GM23248 (cell line): ENCODE results near the gene PSMA8. TPM values are rescaled to one million over a fixed set of nuclear protein-coding genes. Genes with fewer than 3 reads are reported as not detected.

ENCODE experiments used
- DNase-seq: peaks from one replicate; pipeline ENCODE4 v3.0.0-alpha.2; 2015
- H2AFZ ChIP-seq: fragments of 200-600 bp; sonication (generic); 2 replicates; pipeline ENCODE4 v1.6.1; 2016; ENCODE audit warnings: antibody characterized with exemption
- H3F3A ChIP-seq: fragments of 200-600 bp; sonication (generic); 2 replicates; pipeline ENCODE4 v1.6.1; 2016; ENCODE audit warnings: mild to moderate bottlenecking, antibody characterized with exemption, mixed run types; ENCODE audit not compliant: insufficient read depth
- H3K27ac ChIP-seq: fragments of 200-600 bp; sonication (generic); 2 replicates; pipeline ENCODE4 v1.5.1; 2016; ENCODE audit warnings: mild to moderate bottlenecking
- H3K27me3 ChIP-seq: fragments of 200-600 bp; sonication (generic); replicated peaks from 2 replicates; pipeline ENCODE4 v1.6.1; 2016; ENCODE audit warnings: mild to moderate bottlenecking; ENCODE audit not compliant: insufficient read depth
- H3K36me3 ChIP-seq: fragments of 200-600 bp; sonication (generic); 2 replicates; pipeline ENCODE4 v1.6.1; 2016; ENCODE audit warnings: low read depth, mild to moderate bottlenecking
- H3K4me1 ChIP-seq: fragments of 200-600 bp; sonication (generic); 2 replicates; pipeline ENCODE4 v1.6.1; 2016; ENCODE audit warnings: mild to moderate bottlenecking; ENCODE audit not compliant: insufficient read depth
- H3K4me2 ChIP-seq: fragments of 200-600 bp; sonication (generic); one replicate; pipeline ENCODE4 v1.6.1; 2016; ENCODE audit warnings: mild to moderate bottlenecking; ENCODE audit not compliant: unreplicated experiment
- H3K4me3 ChIP-seq: fragments of 200-600 bp; sonication (generic); 2 replicates; pipeline ENCODE4 v1.5.1; 2016; ENCODE audit warnings: mild to moderate bottlenecking
- H3K79me2 ChIP-seq: fragments of 200-600 bp; sonication (generic); 2 replicates; pipeline ENCODE4 v1.6.1; 2016; ENCODE audit warnings: mild to moderate bottlenecking; ENCODE audit not compliant: insufficient read depth
- H3K9ac ChIP-seq: fragments of 200-600 bp; sonication (generic); 2 replicates; pipeline ENCODE4 v1.6.1; 2016; ENCODE audit warnings: mild to moderate bottlenecking
- H3K9me2 ChIP-seq: fragments of 200-600 bp; sonication (generic); 2 replicates; pipeline ENCODE4 v1.6.1; 2016; ENCODE audit warnings: mixed run types, mild to moderate bottlenecking, moderate library complexity; ENCODE audit not compliant: insufficient read depth
- H3K9me3 ChIP-seq: fragments of 200-600 bp; sonication (generic); one replicate; pipeline ENCODE4 v1.6.1; 2017; ENCODE audit warnings: low read depth
- H4K20me1 ChIP-seq: fragments of 200-600 bp; sonication (generic); 2 replicates; pipeline ENCODE4 v1.6.0; 2016; ENCODE audit not compliant: insufficient read depth
- EZH2 ChIP-seq: fragments of 200-600 bp; sonication (generic); IDR thresholded peaks from 2 replicates; pipeline ENCODE4 v1.6.1; 2018; ENCODE audit warnings: antibody characterized with exemption, mild to moderate bottlenecking; ENCODE audit not compliant: insufficient read depth, poor library complexity, severe bottlenecking
- EZH2phosphoT487 ChIP-seq: fragments of 200-600 bp; sonication (generic); IDR thresholded peaks from 2 replicates; pipeline ENCODE4 v1.6.1; 2018; ENCODE audit warnings: antibody characterized with exemption, moderate library complexity, mild to moderate bottlenecking, low read depth; ENCODE audit not compliant: insufficient read depth
- WGBS, 2 experiments: methylation state at CpG; one replicate each; pipeline ENCODE4 v1.1.6; 2015 to 2017; ENCODE audit warnings: low lambda C conversion rate in 2 of 2, low coverage in 1 of 2; ENCODE audit errors: missing lambda C conversion rate in 2 of 2; 5-methylcytosine and 5-hydroxymethylcytosine counted together
- in situ Hi-C: fragments of 300-500 bp; cut with MboI; formaldehyde crosslinking; loops from 2 replicates; pipeline ENCODE4 v1.15.0; 2020
- polyA plus RNA-seq: library from polyadenylated mRNA; unstranded; fragments of >200 nt; fragmentation: Nextera tagmentation; extraction: Ambion mirVana; gene quantifications from 2 replicates; pipeline ENCODE4 v1.2.1, GENCODE V29; 2016
- total RNA-seq: library from RNA; depleted of rRNA; stranded (reverse); fragments of >200 nt; shearing (Covaris generic); gene quantifications from 2 replicates; pipeline ENCODE4 v1.2.3, GENCODE V29; 2014

PSMA8 gene
- total and polyA plus RNA-seq, 2 experiments from 2014 or later, result not detected

- in situ Hi-C loops, result no loop called here
- Histone ChIP-seq H3K9me2 (no peaks in the 10 kb centered on the region), H3K79me2 (peaks cover 54% of the 10 kb centered on the region), H3K4me2 (peak overlapping the region; percentile 97), H3K4me3 (peak overlapping the region; percentile 91), H3K27ac (peak overlapping the region; percentile 96), H3F3A (peaks cover 14% of the 10 kb centered on the region), H3K4me1 (peaks cover 15% of the 10 kb centered on the region), H3K9me3 (no peaks in the 10 kb centered on the region), H3K27me3 (no peaks in the 10 kb centered on the region), H4K20me1 (no peaks in the 10 kb centered on the region), H2AFZ (peak overlapping the region; percentile 90), H3K36me3 (peaks cover 26% of the 10 kb centered on the region), H3K9ac (peak overlapping the region; percentile 97)
- DNase-seq, result peak; percentile 60
- TF ChIP-seq EZH2phosphoT487, result no peak
- TF ChIP-seq EZH2, result no peak
- 3% methylated on average over 26 to 35 of the region's 35 CpGs for WGBS, 2 experiments
Measured at GRCh38 chr18:26089293-26090129, 44.2 kb upstream of the PSMA8 start.

GRCh38 chr18:26090130-26091046 lies 43.3 kb upstream of the PSMA8 start, which contains the start of gene SS18:
SS18 (minus strand) TSS chr18:26090613; CDS start chr18:26090569, 44 bp downstream.
- peak within 1 kb of the TSS; percentile 97 for H3K4me2 ChIP-seq
- peak within 1 kb of the TSS; percentile 97 for H3K9ac ChIP-seq
- WGBS, 2 experiments, result 1% methylated on average over 72 to 79 of the region's 89 CpGs
- no peaks in the 10 kb centered on the region for H4K20me1 ChIP-seq
- peak within 1 kb of the TSS; percentile 91 for H3K4me3 ChIP-seq
- H3K36me3 ChIP-seq, result peaks cover 17% of the 10 kb centered on the region
- H2AFZ ChIP-seq, result peak within 1 kb of the TSS; percentile 90
- DNase-seq, result peak; percentile 98
- no peaks in the 10 kb centered on the region for H3K9me3 ChIP-seq
- H3K4me1 ChIP-seq, result peaks cover 15% of the 10 kb centered on the region
- peaks cover 14% of the 10 kb centered on the region for H3F3A ChIP-seq
- H3K27ac ChIP-seq, result peak within 1 kb of the TSS; percentile 96
- in situ Hi-C loops, result no loop called here
- no peak for TF ChIP-seq EZH2phosphoT487
- no peak for TF ChIP-seq EZH2
- H3K79me2 ChIP-seq, result peaks cover 46% of the 10 kb centered on the region
- no peaks in the 10 kb centered on the region for H3K27me3 ChIP-seq
- no peaks in the 10 kb centered on the region for H3K9me2 ChIP-seq

- Histone ChIP-seq H2AFZ (peak overlapping the region; percentile 90), H3K4me3 (peak overlapping the region; percentile 91), H3K9ac (peak overlapping the region; percentile 97), H3K36me3 (peaks cover 10% of the 10 kb centered on the region), H3K79me2 (peaks cover 38% of the 10 kb centered on the region), H3K9me3 (no peaks in the 10 kb centered on the region), H3K4me1 (peaks cover 15% of the 10 kb centered on the region), H3F3A (peaks cover 14% of the 10 kb centered on the region), H3K4me2 (peak overlapping the region; percentile 63), H3K9me2 (no peaks in the 10 kb centered on the region), H3K27ac (peak overlapping the region; percentile 96), H3K27me3 (no peaks in the 10 kb centered on the region), H4K20me1 (no peaks in the 10 kb centered on the region)
- in situ Hi-C loops, result no loop called here
- WGBS, 2 experiments, result 3% methylated on average over 29 of the region's 29 CpGs
- TF ChIP-seq EZH2 (no peak), EZH2phosphoT487 (no peak)
- peak; percentile 90 for DNase-seq
Measured at GRCh38 chr18:26091047-26091630, 42.5 kb upstream of the PSMA8 start.

- TF ChIP-seq EZH2phosphoT487, result no peak
- no peak for TF ChIP-seq EZH2
Measured at GRCh38 chr18:26096852-26097251, 36.8 kb upstream of the PSMA8 start.

More at GRCh38 chr18:26096852-26097251, 36.8 kb upstream of the PSMA8 start:
- no peaks in the 10 kb centered on the region for H4K20me1 ChIP-seq
- no peaks in the 10 kb centered on the region for H3K36me3 ChIP-seq
- H3K4me1 ChIP-seq, result no peaks in the 10 kb centered on the region
- no peak overlapping the region for H2AFZ ChIP-seq
- DNase-seq, result no peak
- in situ Hi-C loops, result no loop called here
- no peaks in the 10 kb centered on the region for H3F3A ChIP-seq
- no peaks in the 10 kb centered on the region for H3K79me2 ChIP-seq
- H3K9me3 ChIP-seq, result no peaks in the 10 kb centered on the region
- H3K4me2 ChIP-seq, result no peak overlapping the region
- H3K9ac ChIP-seq, result no peak overlapping the region
- H3K27me3 ChIP-seq, result no peaks in the 10 kb centered on the region
- no peak overlapping the region for H3K4me3 ChIP-seq
- no peaks in the 10 kb centered on the region for H3K9me2 ChIP-seq
- no peak overlapping the region for H3K27ac ChIP-seq
- 68 to 73% methylated on average over 1 of the region's 1 CpG for WGBS, 2 experiments
